ENCODE data around the gene GSTO1. TPM values are rescaled to one million over a fixed set of nuclear protein-coding genes. Genes with fewer than 3 reads are reported as not detected.

Gene GSTO1
- total and polyA plus RNA-seq, 2 of the 13 experiments (the other 11 are each of a cell fraction or from before 2014, with no cell fraction given) = 228 to 300 TPM

- peak; percentile 36; the same call in 1 of the 2 replicates for TF ChIP-seq ZNF264 (CRISPR knock-in tag; IDR thresholded peaks at IDR 0.05)
- TF ChIP-seq ZBTB38 (CRISPR knock-in tag; IDR thresholded peaks at IDR 0.05) = peak; percentile 57
- TF ChIP-seq THYN1 (CRISPR knock-in tag; IDR thresholded peaks at IDR 0.05; ENCODE audit: borderline replicate concordance, low read depth) = no peak
- peak; percentile 77 for TF ChIP-seq RXRB (CRISPR knock-in tag; IDR thresholded peaks at IDR 0.05; ENCODE audit: borderline replicate concordance)
- 0 out of 2 replicates have a peak, but pooled peaks have one; percentile 24 for TF ChIP-seq PPARG (CRISPR knock-in tag; conservative IDR thresholded peaks at IDR 0.05)
- TF ChIP-seq, protein P1, sequence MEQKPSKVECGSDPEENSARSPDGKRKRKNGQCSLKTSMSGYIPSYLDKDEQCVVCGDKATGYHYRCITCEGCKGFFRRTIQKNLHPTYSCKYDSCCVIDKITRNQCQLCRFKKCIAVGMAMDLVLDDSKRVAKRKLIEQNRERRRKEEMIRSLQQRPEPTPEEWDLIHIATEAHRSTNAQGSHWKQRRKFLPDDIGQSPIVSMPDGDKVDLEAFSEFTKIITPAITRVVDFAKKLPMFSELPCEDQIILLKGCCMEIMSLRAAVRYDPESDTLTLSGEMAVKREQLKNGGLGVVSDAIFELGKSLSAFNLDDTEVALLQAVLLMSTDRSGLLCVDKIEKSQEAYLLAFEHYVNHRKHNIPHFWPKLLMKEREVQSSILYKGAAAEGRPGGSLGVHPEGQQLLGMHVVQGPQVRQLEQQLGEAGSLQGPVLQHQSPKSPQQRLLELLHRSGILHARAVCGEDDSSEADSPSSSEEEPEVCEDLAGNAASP (CRISPR knock-in tag; IDR thresholded peaks at IDR 0.05; ENCODE audit: borderline replicate concordance) = peak; percentile 34; the same call in 1 of the 2 replicates
- TF ChIP-seq NR2C2 (CRISPR knock-in tag; IDR thresholded peaks at IDR 0.05; ENCODE audit: borderline replicate concordance) = peak; percentile 71
- TF ChIP-seq ARID5B (CRISPR knock-in tag; IDR thresholded peaks at IDR 0.05) = peak; percentile 60
- TF ChIP-seq ZBED4 (CRISPR knock-in tag; IDR thresholded peaks at IDR 0.05; ENCODE audit: borderline replicate concordance) = no peak
- TF ChIP-seq, protein P2, sequence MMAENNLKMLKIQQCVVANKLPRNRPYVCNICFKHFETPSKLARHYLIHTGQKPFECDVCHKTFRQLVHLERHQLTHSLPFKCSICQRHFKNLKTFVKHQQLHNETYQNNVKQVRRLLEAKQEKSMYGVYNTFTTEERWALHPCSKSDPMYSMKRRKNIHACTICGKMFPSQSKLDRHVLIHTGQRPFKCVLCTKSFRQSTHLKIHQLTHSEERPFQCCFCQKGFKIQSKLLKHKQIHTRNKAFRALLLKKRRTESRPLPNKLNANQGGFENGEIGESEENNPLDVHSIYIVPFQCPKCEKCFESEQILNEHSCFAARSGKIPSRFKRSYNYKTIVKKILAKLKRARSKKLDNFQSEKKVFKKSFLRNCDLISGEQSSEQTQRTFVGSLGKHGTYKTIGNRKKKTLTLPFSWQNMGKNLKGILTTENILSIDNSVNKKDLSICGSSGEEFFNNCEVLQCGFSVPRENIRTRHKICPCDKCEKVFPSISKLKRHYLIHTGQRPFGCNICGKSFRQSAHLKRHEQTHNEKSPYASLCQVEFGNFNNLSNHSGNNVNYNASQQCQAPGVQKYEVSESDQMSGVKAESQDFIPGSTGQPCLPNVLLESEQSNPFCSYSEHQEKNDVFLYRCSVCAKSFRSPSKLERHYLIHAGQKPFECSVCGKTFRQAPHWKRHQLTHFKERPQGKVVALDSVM (CRISPR knock-in tag; IDR thresholded peaks at IDR 0.05) = peak; percentile 93
- TF ChIP-seq SAP130 (CRISPR knock-in tag; IDR thresholded peaks at IDR 0.05; ENCODE audit: low read depth) = 0 out of 2 replicates have a peak, but pooled peaks have one; percentile 28
- TF ChIP-seq, protein P3, sequence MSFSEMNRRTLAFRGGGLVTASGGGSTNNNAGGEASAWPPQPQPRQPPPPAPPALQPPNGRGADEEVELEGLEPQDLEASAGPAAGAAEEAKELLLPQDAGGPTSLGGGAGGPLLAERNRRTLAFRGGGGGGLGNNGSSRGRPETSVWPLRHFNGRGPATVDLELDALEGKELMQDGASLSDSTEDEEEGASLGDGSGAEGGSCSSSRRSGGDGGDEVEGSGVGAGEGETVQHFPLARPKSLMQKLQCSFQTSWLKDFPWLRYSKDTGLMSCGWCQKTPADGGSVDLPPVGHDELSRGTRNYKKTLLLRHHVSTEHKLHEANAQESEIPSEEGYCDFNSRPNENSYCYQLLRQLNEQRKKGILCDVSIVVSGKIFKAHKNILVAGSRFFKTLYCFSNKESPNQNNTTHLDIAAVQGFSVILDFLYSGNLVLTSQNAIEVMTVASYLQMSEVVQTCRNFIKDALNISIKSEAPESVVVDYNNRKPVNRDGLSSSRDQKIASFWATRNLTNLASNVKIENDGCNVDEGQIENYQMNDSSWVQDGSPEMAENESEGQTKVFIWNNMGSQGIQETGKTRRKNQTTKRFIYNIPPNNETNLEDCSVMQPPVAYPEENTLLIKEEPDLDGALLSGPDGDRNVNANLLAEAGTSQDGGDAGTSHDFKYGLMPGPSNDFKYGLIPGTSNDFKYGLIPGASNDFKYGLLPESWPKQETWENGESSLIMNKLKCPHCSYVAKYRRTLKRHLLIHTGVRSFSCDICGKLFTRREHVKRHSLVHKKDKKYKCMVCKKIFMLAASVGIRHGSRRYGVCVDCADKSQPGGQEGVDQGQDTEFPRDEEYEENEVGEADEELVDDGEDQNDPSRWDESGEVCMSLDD (CRISPR knock-in tag; IDR thresholded peaks at IDR 0.05; ENCODE audit: borderline replicate concordance) = peak; percentile 46; the same call in 1 of the 2 replicates
These were observed 25.0 kb downstream of the GSTO1 start (continued) for GRCh38 chr10:104279550-104280259.

Data from HepG2 (cell line).